ENCODE results near the gene SLC28A1. TPM values are rescaled to one million over a fixed set of nuclear protein-coding genes. Genes with fewer than 3 reads are reported as not detected.

The SLC28A1 gene
- polyA plus RNA-seq, 1 of the 3 experiments (the other 2 are of a cell fraction) = not detected

DNA sequence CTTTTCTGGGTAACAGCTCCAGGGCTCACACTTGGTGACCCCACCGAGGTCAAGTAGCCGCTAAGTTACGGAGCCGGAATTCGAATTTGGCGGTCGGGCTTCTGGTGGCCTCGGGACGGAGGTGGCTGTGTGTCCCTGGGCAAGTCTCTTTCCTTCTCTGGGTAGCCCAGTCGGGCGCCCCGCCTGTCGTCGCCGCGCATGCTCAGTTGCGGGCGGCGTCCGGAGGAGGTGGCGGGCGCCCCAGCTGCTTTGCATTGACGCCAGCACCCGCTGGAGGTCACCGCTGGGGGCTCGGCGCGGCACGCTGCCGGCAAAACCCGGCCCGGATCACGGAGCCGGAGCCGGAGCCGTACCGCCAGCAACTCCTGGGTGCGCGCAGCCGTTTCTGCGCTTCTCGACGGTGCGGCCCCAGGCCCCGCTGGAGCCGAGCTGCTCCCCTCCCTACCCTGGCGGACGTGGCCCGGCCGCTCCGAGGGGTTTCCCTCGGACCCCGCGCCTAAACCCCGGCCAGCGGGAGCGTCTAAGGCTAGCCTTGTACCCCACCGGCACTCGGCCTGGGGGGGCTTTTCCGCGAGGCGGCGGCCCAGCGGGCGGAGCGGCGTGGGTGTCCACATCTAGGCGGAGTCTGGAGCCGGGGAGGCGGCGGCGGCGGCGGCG lies 96.7 kb downstream of the SLC28A1 start (continued):
- no peak for TF ChIP-seq TEAD4 (IDR thresholded peaks at IDR 0.05; ENCODE audit: borderline replicate concordance, insufficient read depth)
- TF ChIP-seq, protein P1, sequence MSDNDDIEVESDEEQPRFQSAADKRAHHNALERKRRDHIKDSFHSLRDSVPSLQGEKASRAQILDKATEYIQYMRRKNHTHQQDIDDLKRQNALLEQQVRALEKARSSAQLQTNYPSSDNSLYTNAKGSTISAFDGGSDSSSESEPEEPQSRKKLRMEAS (IDR thresholded peaks at IDR 0.05; ENCODE audit: low read depth) = peak; percentile 75
- peak; percentile 18; the same call in 1 of the 2 replicates for TF ChIP-seq ZBTB33 (IDR thresholded peaks at IDR 0.05; ENCODE audit: borderline replicate concordance, low read depth)
- TF ChIP-seq, protein P2, sequence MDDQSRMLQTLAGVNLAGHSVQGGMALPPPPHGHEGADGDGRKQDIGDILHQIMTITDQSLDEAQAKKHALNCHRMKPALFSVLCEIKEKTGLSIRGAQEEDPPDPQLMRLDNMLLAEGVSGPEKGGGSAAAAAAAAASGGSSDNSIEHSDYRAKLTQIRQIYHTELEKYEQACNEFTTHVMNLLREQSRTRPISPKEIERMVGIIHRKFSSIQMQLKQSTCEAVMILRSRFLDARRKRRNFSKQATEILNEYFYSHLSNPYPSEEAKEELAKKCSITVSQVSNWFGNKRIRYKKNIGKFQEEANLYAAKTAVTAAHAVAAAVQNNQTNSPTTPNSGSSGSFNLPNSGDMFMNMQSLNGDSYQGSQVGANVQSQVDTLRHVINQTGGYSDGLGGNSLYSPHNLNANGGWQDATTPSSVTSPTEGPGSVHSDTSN (IDR thresholded peaks at IDR 0.05) = peak; percentile 49
- 0 out of 2 replicates have a peak, but pooled peaks have one; percentile 36 for TF ChIP-seq FOXM1 (IDR thresholded peaks at IDR 0.05; ENCODE audit: low read depth)
- TF ChIP-seq, protein P3, sequence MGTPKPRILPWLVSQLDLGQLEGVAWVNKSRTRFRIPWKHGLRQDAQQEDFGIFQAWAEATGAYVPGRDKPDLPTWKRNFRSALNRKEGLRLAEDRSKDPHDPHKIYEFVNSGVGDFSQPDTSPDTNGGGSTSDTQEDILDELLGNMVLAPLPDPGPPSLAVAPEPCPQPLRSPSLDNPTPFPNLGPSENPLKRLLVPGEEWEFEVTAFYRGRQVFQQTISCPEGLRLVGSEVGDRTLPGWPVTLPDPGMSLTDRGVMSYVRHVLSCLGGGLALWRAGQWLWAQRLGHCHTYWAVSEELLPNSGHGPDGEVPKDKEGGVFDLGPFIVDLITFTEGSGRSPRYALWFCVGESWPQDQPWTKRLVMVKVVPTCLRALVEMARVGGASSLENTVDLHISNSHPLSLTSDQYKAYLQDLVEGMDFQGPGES (IDR thresholded peaks at IDR 0.05; ENCODE audit: low read depth, low read length) = no peak

GRCh38 chr15:84981711-84982300 lies 97.3 kb downstream of the SLC28A1 start, which contains the start of gene PDE8A:
TSS of gene PDE8A (plus strand) at chr15:84981856. CDS start at chr15:84982163, 307 bp downstream.
- H3K79me2 ChIP-seq (ENCODE audit: insufficient read depth) = peaks cover 46% of the 10 kb centered on the region
- peak within 1 kb of the TSS; percentile 87 to 88 for H3K4me3 ChIP-seq (ENCODE audit: low read depth in 2 of 2, low read length in 1 of 2)
- peak; percentile 78 for DNase-seq
- H4K20me1 ChIP-seq (ENCODE audit: insufficient read depth) = peaks cover 26% of the 10 kb centered on the region; the same call in 1 of the 2 replicates
- H3K4me1 ChIP-seq (ENCODE audit: control insufficient read depth in 1 of 2, insufficient read depth in 2 of 2, low read depth in 1 of 2, low read length in 1 of 2) = peaks cover 0 to 9% of the 10 kb centered on the region in 2 experiments; a peak in 3 of 4 replicates
- H3K9me3 ChIP-seq = no peaks in the 10 kb centered on the region
- peak within 1 kb of the TSS; percentile 82 for H3K4me2 ChIP-seq
- POLR2A ChIA-PET = no interaction called here
- CTCF ChIA-PET = interaction anchor here (1.0 to 3.5 kb wide), 9 partner anchors 10 to 187 kb away, joined by 3 to 19 read pairs (median 4); no protein-coding TSS in a partner anchor
- no peaks in the 10 kb centered on the region for H3K36me3 ChIP-seq (replicated peaks in 1 of 2; ENCODE audit: control insufficient read depth in 1 of 2, insufficient read depth in 2 of 2, low read length in 1 of 2)
- peak within 1 kb of the TSS; percentile 88 to 89 for H3K27ac ChIP-seq (ENCODE audit: low read depth in 2 of 2, low read length in 1 of 2)
- peak within 1 kb of the TSS; percentile 80 for H3K9ac ChIP-seq
- 0% methylated on average over 2 of the region's 95 CpGs for WGBS (ENCODE audit: low lambda C conversion rate)
- H3F3A ChIP-seq (replicated peaks; ENCODE audit: insufficient read depth) = no peaks in the 10 kb centered on the region
- peak within 1 kb of the TSS; percentile 91 for H2AFZ ChIP-seq (ENCODE audit: low read depth)
- no peaks in the 10 kb centered on the region for H3K9me2 ChIP-seq
- H3K27me3 ChIP-seq (ENCODE audit: insufficient read depth) = no peaks in the 10 kb centered on the region
- TF ChIP-seq TAF1 (IDR thresholded peaks at IDR 0.05; ENCODE audit: borderline replicate concordance, low read depth, low read length) (no peak), USF2 (IDR thresholded peaks at IDR 0.05; ENCODE audit: borderline replicate concordance, low read depth, low read length) (no peak), FOXM1 (IDR thresholded peaks at IDR 0.05; ENCODE audit: low read depth) (no peak), GATA2 (CRISPR knock-in tag; IDR thresholded peaks at IDR 0.05) (no peak), CHD2 (IDR thresholded peaks at IDR 0.05; ENCODE audit: low read length, partially characterized antibody) (no peak), TEAD4 (IDR thresholded peaks at IDR 0.05; ENCODE audit: borderline replicate concordance, insufficient read depth) (no peak), TCF12 (IDR thresholded peaks at IDR 0.05) (no peak), RXRA (IDR thresholded peaks at IDR 0.05; ENCODE audit: borderline replicate concordance, low read depth) (no peak), NRF1 (IDR thresholded peaks at IDR 0.05; ENCODE audit: low read depth, low read length) (no peak), FOSL2 (IDR thresholded peaks at IDR 0.05; ENCODE audit: borderline replicate concordance, low read depth) (no peak), FOXJ3 (CRISPR knock-in tag; IDR thresholded peaks at IDR 0.05) (no peak)
- TF ChIP-seq, protein P1 (IDR thresholded peaks at IDR 0.05; ENCODE audit: low read depth) = no peak
- TF ChIP-seq, protein P3 (IDR thresholded peaks at IDR 0.05; ENCODE audit: low read depth, low read length) = no peak
- TF ChIP-seq, protein P4, sequence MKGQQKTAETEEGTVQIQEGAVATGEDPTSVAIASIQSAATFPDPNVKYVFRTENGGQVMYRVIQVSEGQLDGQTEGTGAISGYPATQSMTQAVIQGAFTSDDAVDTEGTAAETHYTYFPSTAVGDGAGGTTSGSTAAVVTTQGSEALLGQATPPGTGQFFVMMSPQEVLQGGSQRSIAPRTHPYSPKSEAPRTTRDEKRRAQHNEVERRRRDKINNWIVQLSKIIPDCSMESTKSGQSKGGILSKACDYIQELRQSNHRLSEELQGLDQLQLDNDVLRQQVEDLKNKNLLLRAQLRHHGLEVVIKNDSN (IDR thresholded peaks at IDR 0.05; ENCODE audit: borderline replicate concordance, low read depth) = no peak
- TF ChIP-seq, protein P5, sequence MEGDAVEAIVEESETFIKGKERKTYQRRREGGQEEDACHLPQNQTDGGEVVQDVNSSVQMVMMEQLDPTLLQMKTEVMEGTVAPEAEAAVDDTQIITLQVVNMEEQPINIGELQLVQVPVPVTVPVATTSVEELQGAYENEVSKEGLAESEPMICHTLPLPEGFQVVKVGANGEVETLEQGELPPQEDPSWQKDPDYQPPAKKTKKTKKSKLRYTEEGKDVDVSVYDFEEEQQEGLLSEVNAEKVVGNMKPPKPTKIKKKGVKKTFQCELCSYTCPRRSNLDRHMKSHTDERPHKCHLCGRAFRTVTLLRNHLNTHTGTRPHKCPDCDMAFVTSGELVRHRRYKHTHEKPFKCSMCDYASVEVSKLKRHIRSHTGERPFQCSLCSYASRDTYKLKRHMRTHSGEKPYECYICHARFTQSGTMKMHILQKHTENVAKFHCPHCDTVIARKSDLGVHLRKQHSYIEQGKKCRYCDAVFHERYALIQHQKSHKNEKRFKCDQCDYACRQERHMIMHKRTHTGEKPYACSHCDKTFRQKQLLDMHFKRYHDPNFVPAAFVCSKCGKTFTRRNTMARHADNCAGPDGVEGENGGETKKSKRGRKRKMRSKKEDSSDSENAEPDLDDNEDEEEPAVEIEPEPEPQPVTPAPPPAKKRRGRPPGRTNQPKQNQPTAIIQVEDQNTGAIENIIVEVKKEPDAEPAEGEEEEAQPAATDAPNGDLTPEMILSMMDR (IDR thresholded peaks at IDR 0.05) = no peak

Measured in SK-N-SH (cell line).